Common myeloid progenitor, CD34-positive (primary cell): ENCODE results near the gene TPP1. TPM values are rescaled to one million over a fixed set of nuclear protein-coding genes. Genes with fewer than 3 reads are reported as not detected.

Experiments
- CTCF ChIA-PET: fragments of 350-600 bp; sonication (Branson Sonifier 250); formaldehyde crosslinking; loops from one replicate; lab custom pipeline; 2021; ENCODE audit warnings: antibody characterized with exemption; lab: Charles Lee
- POLR2A ChIA-PET: fragments of 350-600 bp; sonication (Branson Sonifier 250); formaldehyde crosslinking; loops from one replicate; lab custom pipeline; 2021; ENCODE audit warnings: antibody characterized with exemption; lab: Charles Lee
- DNase-seq, 3 donors: peaks; one replicate each; pipeline versions ENCODE4 v3.0.0 to v3.0.0-alpha.2; 2013
- H3K27ac ChIP-seq, 2 experiments: 1 replicate in 1 of 2; 2 replicates in 1 of 2; pipeline ENCODE4 v1.7.0; 2013; ENCODE audit warnings: inconsistent platforms in 2 of 2, low read length in 2 of 2, mild to moderate bottlenecking in 2 of 2, low read depth in 1 of 2, moderate library complexity in 1 of 2; ENCODE audit not compliant: severe bottlenecking in 2 of 2, insufficient read depth in 1 of 2, poor library complexity in 1 of 2
- H3K27me3 ChIP-seq, 5 experiments: replicated peaks in 2 of 5; 1 replicate in 3 of 5; 2 replicates in 2 of 5; pipeline versions ENCODE4 v1.6.1 to v1.7.0; 2013; ENCODE audit warnings: low read length in 4 of 5, mild to moderate bottlenecking in 2 of 5, moderate library complexity in 2 of 5, inconsistent platforms in 1 of 5; ENCODE audit not compliant: insufficient read depth in 5 of 5, control insufficient read depth in 4 of 5
- H3K36me3 ChIP-seq, 4 experiments: 1 replicate in 2 of 4; 2 replicates in 2 of 4; pipeline versions ENCODE4 v1.6.1 to v1.7.0; 2013; ENCODE audit warnings: low read length in 3 of 4, control low read depth in 1 of 4, mild to moderate bottlenecking in 1 of 4; ENCODE audit not compliant: control insufficient read depth in 4 of 4, insufficient read depth in 4 of 4
- H3K4me1 ChIP-seq, 4 experiments: 1 replicate in 3 of 4; 2 replicates in 1 of 4; pipeline versions ENCODE4 v1.6.1 to v1.7.1; 2013; ENCODE audit warnings: low read length in 3 of 4, mild to moderate bottlenecking in 3 of 4, control low read depth in 1 of 4, inconsistent platforms in 1 of 4, moderate library complexity in 1 of 4; ENCODE audit not compliant: control insufficient read depth in 4 of 4, insufficient read depth in 4 of 4; ENCODE audit errors: control extremely low read depth in 1 of 4
- H3K4me3 ChIP-seq, 7 experiments: 1 replicate in 4 of 7; 2 replicates in 3 of 7; pipeline versions ENCODE4 v1.5.1 to v1.7.0; 2013; ENCODE audit warnings: mild to moderate bottlenecking in 7 of 7, low read length in 6 of 7, moderate library complexity in 6 of 7, inconsistent platforms in 2 of 7, low read depth in 2 of 7, control low read depth in 1 of 7; ENCODE audit not compliant: insufficient read depth in 4 of 7, control insufficient read depth in 1 of 7; ENCODE audit errors: extremely low read depth in 1 of 7
- H3K9me3 ChIP-seq, 5 experiments: 1 replicate in 4 of 5; 2 replicates in 1 of 5; pipeline versions ENCODE4 v1.6.1 to v1.7.1; 2013; ENCODE audit warnings: low read length in 4 of 5, mild to moderate bottlenecking in 2 of 5, inconsistent platforms in 1 of 5, low read depth in 1 of 5, moderate library complexity in 1 of 5; ENCODE audit not compliant: control insufficient read depth in 4 of 5, insufficient read depth in 2 of 5; ENCODE audit errors: control extremely low read depth in 1 of 5
- WGBS: methylation state at CpG from one replicate; pipeline ENCODE4 v1.1.5; 2013; ENCODE audit not compliant: insufficient coverage; 5-methylcytosine and 5-hydroxymethylcytosine counted together
- polyA plus RNA-seq: library from polyadenylated mRNA; unstranded; fragments of 120-200 nt; gene quantifications from one replicate; pipeline ENCODE4 v1.2.1, GENCODE V29; 2013

The TPP1 gene
- 164 TPM for polyA plus RNA-seq

DNA sequence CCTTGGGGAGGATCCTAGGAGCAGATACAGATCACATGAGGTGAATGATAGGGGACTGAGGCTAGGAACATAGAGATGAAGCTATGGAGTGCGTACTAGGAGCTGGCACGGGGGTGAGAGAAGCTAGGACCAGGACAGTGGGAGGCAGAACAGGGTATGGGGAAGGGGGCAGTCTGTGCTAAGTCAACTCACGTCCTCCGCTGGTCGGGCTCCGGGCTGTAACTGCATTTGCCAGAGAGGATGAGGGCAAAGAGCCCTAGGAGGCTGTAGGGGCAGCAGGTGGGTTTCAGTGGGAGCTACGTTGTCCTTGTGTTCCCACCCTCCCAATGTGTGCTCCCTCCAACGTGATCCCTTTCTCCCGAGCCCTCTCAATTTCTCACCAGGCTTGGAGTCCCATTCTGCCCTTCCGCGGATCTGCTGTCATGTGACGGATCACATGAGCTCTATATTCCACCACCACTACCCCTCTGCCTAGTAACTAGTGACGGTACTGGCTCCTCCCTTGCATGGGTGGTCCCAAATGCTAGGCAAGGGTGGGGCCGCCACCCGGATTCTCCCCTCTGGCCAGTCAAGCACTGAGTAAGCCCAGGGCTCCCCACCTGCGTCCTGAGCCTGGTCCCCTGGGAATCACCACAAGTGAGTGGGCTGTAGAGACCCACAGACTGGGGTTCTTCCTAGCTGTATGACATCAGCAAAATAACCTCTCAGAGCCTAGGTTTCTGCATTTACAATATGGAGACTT is at the start of gene TPP1:
Gene TPP1, minus strand, starts transcription at position 419 of the 742 bp plus-strand sequence. Its CDS starts 22 bp downstream, at position 397.
- CTCF ChIA-PET: interaction anchor here (0.6 to 3.3 kb wide), 20 partner anchors 10 to 89 kb away, joined by 3 to 24 read pairs (median 6); partner anchors contain the start of gene MRPL17

DNA sequence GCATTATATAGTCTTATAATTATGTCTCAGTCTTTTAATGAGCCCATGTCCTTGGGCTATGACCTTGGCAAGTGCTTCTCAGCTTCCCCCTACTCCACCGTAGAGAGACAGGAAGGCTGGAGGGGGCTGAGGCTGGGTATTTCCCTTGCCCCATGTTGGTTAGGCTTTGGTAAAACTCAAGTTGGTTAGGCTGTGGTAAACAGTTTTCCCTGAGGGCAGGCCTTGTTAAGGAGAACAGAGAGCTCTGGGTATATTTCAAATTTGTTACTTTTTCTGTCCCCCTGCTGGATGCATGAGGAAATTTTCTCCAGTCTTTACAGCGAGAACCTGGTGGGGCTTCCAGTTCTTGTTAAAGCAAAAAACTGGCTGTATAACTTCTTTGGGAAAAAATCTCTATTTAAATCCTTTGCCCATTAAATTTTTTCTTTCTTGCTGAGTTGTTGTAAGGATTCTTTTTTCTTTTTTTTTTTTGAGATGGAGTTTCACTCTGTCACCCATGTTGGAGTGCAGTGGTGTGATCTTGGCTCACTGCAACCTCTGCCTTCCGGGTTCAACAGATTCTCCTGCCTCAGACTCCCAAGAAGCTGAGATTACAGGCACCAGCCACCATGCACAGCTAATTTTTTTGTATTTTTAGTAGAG is 48.6 kb upstream of the TPP1 start:
- ChIA-PET CTCF (interaction anchor here (0.6 to 2.5 kb wide), 22 partner anchors 8 to 289 kb away, joined by 3 to 9 read pairs (median 4); partner anchors contain the start of genes MRPL17 and TPP1), POLR2A (interaction anchor here (0.7 kb wide), 1 partner anchor 135 kb away, joined by 3 read pairs; no protein-coding TSS in a partner anchor)
- H3K36me3 ChIP-seq: no peaks in the 10 kb centered on the region
- no peaks in the 10 kb centered on the region for H3K9me3 ChIP-seq
- no peak overlapping the region for H3K4me3 ChIP-seq
- H3K4me1 ChIP-seq: peaks cover 0 to 17% (median 3%) of the 10 kb centered on the region in 4 experiments
- 70% methylated on average over 2 of the region's 3 CpGs for WGBS
- no peaks in the 10 kb centered on the region for H3K27me3 ChIP-seq
- peak; percentile 36 to 65 (median 65) for DNase-seq
- H3K27ac ChIP-seq: no peak overlapping the region

More for the DNA sequence above, at the start of gene TPP1:
- Histone ChIP-seq H3K27ac (peak within 1 kb of the TSS; percentile 82 to 96), H3K36me3 (peaks cover 2 to 36% (median 18%) of the 10 kb centered on the region in 4 experiments), H3K9me3 (no peaks in the 10 kb centered on the region), H3K27me3 (no peaks in the 10 kb centered on the region), H3K4me3 (peak within 1 kb of the TSS; percentile 71 to 94 (median 88)), H3K4me1 (peaks cover 9 to 33% (median 26%) of the 10 kb centered on the region in 4 experiments)
- POLR2A ChIA-PET: interaction anchor here (1.0 to 1.7 kb wide), 3 partner anchors 12 to 16 kb away, joined by 3 to 8 read pairs (median 6); partner anchors contain the start of genes ILK and RRP8
- WGBS: 0% methylated on average over 11 of the region's 16 CpGs
- peak; percentile 91 to 93 (median 92) for DNase-seq

GRCh38 chr11:6666302-6667183 is 47.3 kb upstream of the TPP1 start:
- ChIA-PET POLR2A (no interaction called here), CTCF (interaction anchor here (0.9 to 2.7 kb wide), 9 partner anchors 28 to 142 kb away, joined by 3 to 11 read pairs (median 4); partner anchors contain the start of gene TPP1)
- H3K27ac ChIP-seq: no peak overlapping the region
- WGBS: 94% methylated on average over 3 of the region's 4 CpGs
- no peak for DNase-seq
- no peaks in the 10 kb centered on the region for H3K9me3 ChIP-seq
- H3K4me1 ChIP-seq: peaks cover 0 to 5% (median 1%) of the 10 kb centered on the region in 4 experiments
- no peaks in the 10 kb centered on the region for H3K27me3 ChIP-seq
- no peak overlapping the region for H3K4me3 ChIP-seq
- H3K36me3 ChIP-seq: no peaks in the 10 kb centered on the region

DNA sequence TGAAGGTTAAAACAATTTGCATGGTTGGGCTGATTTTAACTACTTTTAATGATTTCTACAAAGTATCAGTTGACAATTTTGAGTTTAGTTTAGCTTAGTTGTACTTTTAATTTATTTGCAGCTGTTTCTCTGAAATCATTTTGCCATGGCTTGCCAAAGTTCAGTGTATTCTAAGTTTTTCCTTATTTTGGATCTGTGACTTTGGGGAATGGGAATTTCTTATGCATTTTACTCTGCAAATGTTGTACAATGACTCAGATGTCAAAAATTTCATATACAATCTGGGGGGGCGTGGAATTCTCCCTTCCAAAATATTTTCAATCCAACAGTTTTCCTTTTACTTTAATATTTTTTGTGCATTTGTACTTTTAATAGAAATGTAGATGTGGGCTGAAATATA is 45.3 kb upstream of the TPP1 start:
- no CpG with 5 or more reads among the region's 1 CpG for WGBS
- ChIA-PET CTCF (interaction anchor here (1.3 to 2.7 kb wide), 2 partner anchors 19 to 133 kb away, joined by 4 to 11 read pairs; partner anchors contain the start of gene MRPL17), POLR2A (no interaction called here)
- no peak for DNase-seq
- Histone ChIP-seq H3K27me3 (no peaks in the 10 kb centered on the region), H3K27ac (no peak overlapping the region), H3K36me3 (no peaks in the 10 kb centered on the region), H3K9me3 (no peaks in the 10 kb centered on the region), H3K4me1 (no peaks in the 10 kb centered on the region), H3K4me3 (no peak overlapping the region)

- H3K36me3 ChIP-seq: no peaks in the 10 kb centered on the region
- H3K9me3 ChIP-seq: no peaks in the 10 kb centered on the region
- H3K27me3 ChIP-seq: no peaks in the 10 kb centered on the region
- H3K27ac ChIP-seq: no peak overlapping the region
- WGBS: 100% methylated on average over 2 of the region's 3 CpGs
- H3K4me1 ChIP-seq: no peaks in the 10 kb centered on the region
- no peak overlapping the region for H3K4me3 ChIP-seq
- ChIA-PET CTCF (no interaction called here), POLR2A (no interaction called here)
- DNase-seq: no peak
These were observed 44.7 kb upstream of the TPP1 start for GRCh38 chr11:6663794-6664469.

GRCh38 chr11:6660712-6661111 is 41.5 kb upstream of the TPP1 start:
- WGBS: no CpG with 5 or more reads among the region's 3 CpGs
- Histone ChIP-seq H3K27ac (no peak overlapping the region), H3K36me3 (no peaks in the 10 kb centered on the region), H3K9me3 (no peaks in the 10 kb centered on the region), H3K4me3 (no peak overlapping the region), H3K27me3 (peaks cover 0 to 13% (median 4%) of the 10 kb centered on the region in 5 experiments), H3K4me1 (peaks cover 0 to 7% (median 2%) of the 10 kb centered on the region in 4 experiments)
- ChIA-PET POLR2A (no interaction called here), CTCF (interaction anchor here (1.3 to 1.5 kb wide), 3 partner anchors 19 to 42 kb away, joined by 4 to 5 read pairs (median 4); partner anchors contain the start of gene TPP1)
- DNase-seq: no peak
